KMS-11 (cell line): ENCODE measurements around the gene MRAP.

Experiments
- H2AFZ ChIP-seq: fragments of 200-600 bp; sonication (generic); 2 replicates; pipeline ENCODE4 v1.6.1; 2016; ENCODE audit warnings: antibody characterized with exemption, mixed run types, low read depth
- H3K27ac ChIP-seq: fragments of 200-600 bp; sonication (generic); 2 replicates; pipeline ENCODE4 v1.6.1; 2016; ENCODE audit warnings: mild to moderate bottlenecking, mixed run types
- H3K27me3 ChIP-seq: fragments of 200-600 bp; sonication (generic); 2 replicates; pipeline ENCODE4 v1.6.1; 2017; ENCODE audit warnings: mild to moderate bottlenecking, low read depth, mixed run types, moderate library complexity; ENCODE audit not compliant: insufficient read depth
- H3K36me3 ChIP-seq: fragments of 200-600 bp; sonication (generic); 2 replicates; pipeline ENCODE4 v1.6.1; 2017; ENCODE audit warnings: mild to moderate bottlenecking, mixed run types; ENCODE audit not compliant: insufficient read depth
- H3K4me1 ChIP-seq: fragments of 200-600 bp; sonication (generic); 2 replicates; pipeline ENCODE4 v1.6.1; 2016; ENCODE audit warnings: mild to moderate bottlenecking, low read depth, mixed run types; ENCODE audit not compliant: poor library complexity, severe bottlenecking
- H3K4me2 ChIP-seq: fragments of 200-600 bp; sonication (generic); 2 replicates; pipeline ENCODE4 v1.7.0; 2016; ENCODE audit warnings: mild to moderate bottlenecking, mixed run types
- H3K4me3 ChIP-seq: fragments of 200-600 bp; sonication (generic); IDR thresholded peaks from 2 replicates; pipeline ENCODE4 v1.6.1; 2017; ENCODE audit warnings: low read depth, low read length, mixed read lengths; ENCODE audit not compliant: insufficient read depth
- H3K79me2 ChIP-seq: fragments of 200-600 bp; sonication (generic); 2 replicates; pipeline ENCODE4 v1.6.1; 2016; ENCODE audit warnings: low read depth, mixed run types; ENCODE audit not compliant: insufficient read depth
- H3K9ac ChIP-seq: fragments of 200-600 bp; sonication (generic); 2 replicates; pipeline ENCODE4 v1.6.1; 2016; ENCODE audit warnings: mild to moderate bottlenecking, mixed run types
- H4K20me1 ChIP-seq: fragments of 200-600 bp; sonication (generic); 2 replicates; pipeline ENCODE4 v1.6.1; 2016; ENCODE audit warnings: mild to moderate bottlenecking, mixed run types; ENCODE audit not compliant: insufficient read depth
- CTCF ChIP-seq: fragments of 200-600 bp; sonication (generic); conservative IDR thresholded peaks from 2 replicates; pipeline ENCODE4 v1.6.1; 2017; ENCODE audit warnings: low read depth, mild to moderate bottlenecking, antibody characterized with exemption, low read length, moderate library complexity, mixed read lengths

MRAP gene

GRCh38 chr21:32300117-32300681 is 1.5 kb downstream of the MRAP start:
- Histone ChIP-seq H3K27me3 (no peaks in the 10 kb centered on the region), H3K27ac (no peak overlapping the region), H3K4me1 (no peaks in the 10 kb centered on the region), H3K4me3 (no peak overlapping the region), H3K9ac (no peak overlapping the region), H2AFZ (no peak overlapping the region), H3K36me3 (no peaks in the 10 kb centered on the region), H3K79me2 (no peaks in the 10 kb centered on the region), H3K4me2 (no peak overlapping the region), H4K20me1 (no peaks in the 10 kb centered on the region)
- TF ChIP-seq CTCF, result no peak

- Histone ChIP-seq H4K20me1 (no peaks in the 10 kb centered on the region), H2AFZ (no peak overlapping the region), H3K27ac (no peak overlapping the region), H3K9ac (no peak overlapping the region), H3K36me3 (no peaks in the 10 kb centered on the region), H3K27me3 (no peaks in the 10 kb centered on the region), H3K4me2 (no peak overlapping the region), H3K4me1 (no peaks in the 10 kb centered on the region), H3K4me3 (no peak overlapping the region), H3K79me2 (no peaks in the 10 kb centered on the region)
- TF ChIP-seq CTCF, result no peak
Observed at GRCh38 chr21:32301596-32301995, 2.9 kb downstream of the MRAP start.

GRCh38 chr21:32302560-32302959 is 3.9 kb downstream of the MRAP start:
- no peaks in the 10 kb centered on the region for H3K36me3 ChIP-seq

GRCh38 chr21:32303385-32303784 is 4.7 kb downstream of the MRAP start:
- Histone ChIP-seq H2AFZ (no peak overlapping the region), H3K4me2 (no peak overlapping the region), H3K27ac (no peak overlapping the region), H4K20me1 (no peaks in the 10 kb centered on the region), H3K27me3 (no peaks in the 10 kb centered on the region), H3K36me3 (no peaks in the 10 kb centered on the region), H3K4me1 (no peaks in the 10 kb centered on the region), H3K79me2 (no peaks in the 10 kb centered on the region), H3K4me3 (no peak overlapping the region), H3K9ac (no peak overlapping the region)
- no peak for TF ChIP-seq CTCF

More at GRCh38 chr21:32302560-32302959, 3.9 kb downstream of the MRAP start:
- Histone ChIP-seq H3K4me2 (no peak overlapping the region), H3K27ac (no peak overlapping the region), H2AFZ (no peak overlapping the region), H3K4me3 (no peak overlapping the region), H3K4me1 (no peaks in the 10 kb centered on the region), H3K79me2 (no peaks in the 10 kb centered on the region), H3K9ac (no peak overlapping the region), H4K20me1 (no peaks in the 10 kb centered on the region), H3K27me3 (no peaks in the 10 kb centered on the region)
- TF ChIP-seq CTCF, result no peak

GRCh38 chr21:32304998-32305397 is 6.3 kb downstream of the MRAP start:
- H3K27ac ChIP-seq, result no peak overlapping the region

More at GRCh38 chr21:32304998-32305397, 6.3 kb downstream of the MRAP start:
- TF ChIP-seq CTCF, result no peak
- Histone ChIP-seq H3K4me1 (no peaks in the 10 kb centered on the region), H3K4me3 (no peak overlapping the region), H3K79me2 (no peaks in the 10 kb centered on the region), H3K36me3 (no peaks in the 10 kb centered on the region), H3K4me2 (no peak overlapping the region), H2AFZ (no peak overlapping the region), H3K9ac (no peak overlapping the region), H4K20me1 (no peaks in the 10 kb centered on the region), H3K27me3 (no peaks in the 10 kb centered on the region)
